HG02798 (cell line): Measurements from ENCODE around the gene ZFYVE19.
"Not testable (repeated sequence)": the region's sequence is repeated elsewhere in the genome, so short reads cannot be mapped to it uniquely, and the experiment has no call there.

Experiments
- ATAC-seq: cut with Tn5 transposase; IDR thresholded peaks from one replicate; pipeline ENCODE4 v1.9.1; 2021; ENCODE audit warnings: mild to moderate bottlenecking; ENCODE audit not compliant: unreplicated experiment, poor library complexity

Gene ZFYVE19

GRCh38 chr15:40844696-40845030 lies 37.8 kb downstream of the ZFYVE19 start:
- no peak for ATAC-seq

- ATAC-seq: no peak
Observed at GRCh38 chr15:40845036-40845435, 38.1 kb downstream of the ZFYVE19 start.

GRCh38 chr15:40845511-40846284 lies 38.8 kb downstream of the ZFYVE19 start:
- no peak for ATAC-seq

- ATAC-seq: peak; percentile 16
Observed at GRCh38 chr15:40846841-40847222, 39.9 kb downstream of the ZFYVE19 start.

GRCh38 chr15:40847223-40847961 lies 40.5 kb downstream of the ZFYVE19 start:
- peak; percentile 65 for ATAC-seq

- ATAC-seq: no peak
Observed at GRCh38 chr15:40850576-40851112, 43.8 kb downstream of the ZFYVE19 start.

GRCh38 chr15:40852529-40852928 lies 45.6 kb downstream of the ZFYVE19 start:
- no peak for ATAC-seq

GRCh38 chr15:40853241-40853890 lies 46.5 kb downstream of the ZFYVE19 start:
- ATAC-seq: no peak

- ATAC-seq: no peak
Observed at GRCh38 chr15:40854161-40854560, 47.3 kb downstream of the ZFYVE19 start.

GRCh38 chr15:40855706-40856234 lies 48.9 kb downstream of the ZFYVE19 start:
- no peak for ATAC-seq

- ATAC-seq: no peak
Observed at GRCh38 chr15:40856746-40857145, 49.9 kb downstream of the ZFYVE19 start.

GRCh38 chr15:40857601-40858341 lies 50.9 kb downstream of the ZFYVE19 start:
- ATAC-seq: peak; percentile 75

- no peak for ATAC-seq
Observed at GRCh38 chr15:40858706-40859105, 51.8 kb downstream of the ZFYVE19 start.

GRCh38 chr15:40859206-40859851 lies 52.4 kb downstream of the ZFYVE19 start:
- ATAC-seq: peak; percentile 63

GRCh38 chr15:40861147-40861546 lies 54.3 kb downstream of the ZFYVE19 start:
- ATAC-seq: not testable (repeated sequence)

GRCh38 chr15:40863660-40864270 lies 56.9 kb downstream of the ZFYVE19 start:
- ATAC-seq: no peak
